Measurements from ENCODE around the gene CRYBA2. TPM values are rescaled to one million over a fixed set of nuclear protein-coding genes. Genes with fewer than 3 reads are reported as not detected.

The CRYBA2 gene
- total RNA-seq, 4 donors from 2014 or later = 5.6 TPM; not detected in 3

- no peaks in the 10 kb centered on the region for H3K36me3 ChIP-seq
- WGBS, 2 donors (ENCODE audit: low coverage in 1 of 2) = 45% methylated on average over 2 of the region's 2 CpGs; no CpG with 5 or more reads in 1 of the 2 donors
- no peak for TF ChIP-seq POLR2AphosphoS5 (IDR thresholded peaks at IDR 0.05)
- no peak overlapping the region for H3K4me3 ChIP-seq
- peak overlapping the region in 1 of 4 donors; percentile 45 for H3K27ac ChIP-seq
- intact Hi-C loops (cut with DNase I; ENCODE audit: low total_unique reads) = no loop called here
- peaks cover 23 to 47% (median 38%) of the 10 kb centered on the region in 4 donors for H3K4me1 ChIP-seq
- in situ Hi-C loops (cut with MboI; ENCODE audit: low pct_ligation_motif_present in 1 of 4, low pct_unique_long_range_greater_than_20kb in 1 of 4, low sequenced_read_pairs in 3 of 4) = no loop called here
- peaks cover 81% of the 10 kb centered on the region for H3K27me3 ChIP-seq
- no peak for DNase-seq
- no peaks in the 10 kb centered on the region for H3K9me3 ChIP-seq
These were observed 4.5 kb upstream of the CRYBA2 start for GRCh38 chr2:218997731-218998130.

GRCh38 chr2:218996937-218997336 lies 3.7 kb upstream of the CRYBA2 start:
- intact Hi-C loops (cut with DNase I; ENCODE audit: low total_unique reads) = no loop called here
- WGBS, 2 donors (ENCODE audit: low coverage in 1 of 2) = 28% methylated on average over 4 of the region's 4 CpGs; no CpG with 5 or more reads in 1 of the 2 donors
- no peaks in the 10 kb centered on the region for H3K9me3 ChIP-seq
- H3K4me1 ChIP-seq = peaks cover 16 to 40% (median 33%) of the 10 kb centered on the region in 4 donors
- no peak overlapping the region for H3K4me3 ChIP-seq
- peaks cover 81% of the 10 kb centered on the region for H3K27me3 ChIP-seq
- TF ChIP-seq POLR2A (IDR thresholded peaks at IDR 0.05) = no peak
- no peak for TF ChIP-seq POLR2AphosphoS5 (IDR thresholded peaks at IDR 0.05)
- TF ChIP-seq EP300 (IDR thresholded peaks at IDR 0.05; ENCODE audit: low read depth) = no peak
- no peak for TF ChIP-seq CTCF (IDR thresholded peaks at IDR 0.05)
- H3K36me3 ChIP-seq = no peaks in the 10 kb centered on the region
- peak overlapping the region; percentile 6 to 66 (median 41) for H3K27ac ChIP-seq
- no peak for DNase-seq
- in situ Hi-C loops (cut with MboI; ENCODE audit: low pct_ligation_motif_present in 1 of 4, low pct_unique_long_range_greater_than_20kb in 1 of 4, low sequenced_read_pairs in 3 of 4) = no loop called here

DNA sequence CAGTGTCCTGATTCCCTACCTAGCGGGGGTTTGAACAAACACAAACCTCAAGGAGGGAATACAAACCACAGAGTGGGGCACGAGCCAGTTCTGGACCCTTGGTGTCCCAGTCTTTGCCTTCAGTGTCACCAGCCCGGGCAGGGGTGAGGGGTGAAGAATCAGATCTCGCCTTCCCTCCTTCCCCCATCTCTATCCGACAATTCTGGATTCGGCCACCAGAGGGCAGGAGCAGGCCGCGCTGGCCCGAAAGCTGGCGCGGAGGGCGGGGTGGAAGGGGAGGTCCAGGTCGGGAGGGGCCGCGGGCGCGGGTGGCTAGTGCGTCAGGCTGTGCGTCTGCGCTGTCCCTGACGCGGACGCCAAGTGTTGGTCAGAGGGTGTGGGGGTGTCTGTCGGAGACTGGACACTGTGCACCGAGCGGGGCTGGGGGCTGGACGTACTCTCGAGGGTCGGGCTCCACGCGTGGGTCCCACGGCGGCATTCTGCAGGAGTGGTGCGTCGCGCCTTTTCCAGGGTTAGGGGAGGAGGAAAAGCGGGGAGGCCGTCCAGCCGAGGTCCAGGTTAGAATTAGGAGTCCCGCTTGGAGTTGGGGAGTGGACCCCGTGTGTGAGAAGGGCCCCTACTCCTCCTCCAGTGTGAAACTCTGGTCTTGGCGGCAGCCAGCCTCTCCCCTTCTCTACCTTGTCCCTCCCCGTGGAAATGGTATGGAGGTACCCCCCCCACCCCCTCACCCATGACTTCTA lies 2.9 kb upstream of the CRYBA2 start:
- intact Hi-C loops (cut with DNase I; ENCODE audit: low total_unique reads) (no loop called here), in situ Hi-C loops (cut with MboI; ENCODE audit: low pct_ligation_motif_present in 1 of 4, low pct_unique_long_range_greater_than_20kb in 1 of 4, low sequenced_read_pairs in 3 of 4) (no loop called here)
- peaks cover 81% of the 10 kb centered on the region for H3K27me3 ChIP-seq
- H3K9me3 ChIP-seq = no peaks in the 10 kb centered on the region
- H3K27ac ChIP-seq = peak overlapping the region; percentile 6 to 66 (median 41)
- H3K36me3 ChIP-seq = no peaks in the 10 kb centered on the region
- DNase-seq = peak; percentile 93
- 4% methylated on average over 36 of the region's 43 CpGs; no CpG with 5 or more reads in 1 of the 2 donors for WGBS, 2 donors (ENCODE audit: low coverage in 1 of 2)
- H3K4me3 ChIP-seq = peak overlapping the region in 3 of 4 donors; percentile 2 to 33 (median 25)
- peaks cover 15 to 32% (median 26%) of the 10 kb centered on the region in 4 donors for H3K4me1 ChIP-seq
- peak; percentile 69 for TF ChIP-seq POLR2A (IDR thresholded peaks at IDR 0.05)
- no peak for TF ChIP-seq EP300 (IDR thresholded peaks at IDR 0.05; ENCODE audit: low read depth)
- TF ChIP-seq CTCF (IDR thresholded peaks at IDR 0.05) = peak; percentile 90 to 97 (median 91)
- TF ChIP-seq POLR2AphosphoS5 (IDR thresholded peaks at IDR 0.05) = peak; percentile 40 to 75 (median 69)

GRCh38 chr2:218995561-218995960 lies 2.3 kb upstream of the CRYBA2 start:
- in situ Hi-C loops (cut with MboI; ENCODE audit: low pct_ligation_motif_present in 1 of 4, low pct_unique_long_range_greater_than_20kb in 1 of 4, low sequenced_read_pairs in 3 of 4) = no loop called here
- no peak for DNase-seq
- no peaks in the 10 kb centered on the region for H3K36me3 ChIP-seq
- TF ChIP-seq EP300 (IDR thresholded peaks at IDR 0.05; ENCODE audit: low read depth) (no peak), POLR2A (IDR thresholded peaks at IDR 0.05) (no peak), POLR2AphosphoS5 (IDR thresholded peaks at IDR 0.05) (no peak), CTCF (IDR thresholded peaks at IDR 0.05) (no peak)
- peaks cover 15 to 28% (median 23%) of the 10 kb centered on the region in 4 donors for H3K4me1 ChIP-seq
- 16 to 29% methylated on average over 5 to 8 of the region's 8 CpGs for WGBS, 2 donors (ENCODE audit: low coverage in 1 of 2)
- H3K4me3 ChIP-seq = no peak overlapping the region
- H3K27me3 ChIP-seq = peaks cover 81% of the 10 kb centered on the region
- H3K27ac ChIP-seq = no peak overlapping the region
- H3K9me3 ChIP-seq = no peaks in the 10 kb centered on the region
- intact Hi-C loops (cut with DNase I; ENCODE audit: low total_unique reads) = no loop called here
